GM20000 (cell line): ENCODE measurements around the gene PLPP6.

Experiments used
- DNase-seq: peaks from one replicate; pipeline ENCODE4 v3.0.0; 2012; ENCODE audit warnings: low spot score
- TF ChIP-seq, protein P1 (sequence below): IDR thresholded peaks from 2 replicates; pipeline ENCODE4 v1.5.1; 2012; ENCODE audit warnings: mild to moderate bottlenecking, control low read depth; ENCODE audit errors: extremely low read depth, missing control alignments

Gene PLPP6

DNA sequence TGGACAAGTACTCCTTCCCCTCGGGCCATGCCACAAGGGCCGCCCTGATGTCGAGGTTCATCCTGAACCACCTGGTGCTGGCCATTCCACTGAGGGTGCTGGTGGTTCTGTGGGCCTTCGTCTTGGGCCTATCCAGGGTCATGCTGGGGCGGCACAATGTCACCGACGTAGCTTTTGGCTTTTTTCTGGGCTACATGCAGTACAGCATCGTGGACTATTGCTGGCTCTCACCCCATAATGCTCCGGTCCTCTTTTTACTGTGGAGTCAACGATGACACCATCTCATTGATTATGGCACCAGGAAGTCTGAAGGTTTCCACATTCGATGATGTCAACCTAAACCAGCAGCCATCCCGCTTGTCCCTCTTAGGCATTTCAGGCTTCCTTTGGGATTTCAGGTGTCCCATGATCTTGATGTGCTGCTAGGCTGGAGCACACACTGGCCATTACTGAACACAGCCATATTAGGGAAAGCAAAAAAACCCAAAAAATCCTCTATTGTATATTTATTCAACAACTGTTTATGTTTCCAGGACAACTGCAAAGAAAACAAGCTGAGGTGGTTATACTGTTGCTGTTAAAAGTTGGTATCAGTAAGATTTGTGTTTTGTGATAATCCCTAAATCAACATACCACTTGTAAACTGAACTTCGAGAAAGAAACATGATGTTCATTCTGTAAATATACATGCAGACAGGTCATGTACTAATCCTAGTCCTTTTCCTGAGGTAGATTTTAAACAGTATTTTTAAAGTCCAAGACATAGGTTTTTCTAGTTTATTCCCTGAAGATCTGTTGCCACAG is 1.1 kb downstream of the PLPP6 start:
- DNase-seq, result peak; percentile 20
- TF ChIP-seq, protein P1, sequence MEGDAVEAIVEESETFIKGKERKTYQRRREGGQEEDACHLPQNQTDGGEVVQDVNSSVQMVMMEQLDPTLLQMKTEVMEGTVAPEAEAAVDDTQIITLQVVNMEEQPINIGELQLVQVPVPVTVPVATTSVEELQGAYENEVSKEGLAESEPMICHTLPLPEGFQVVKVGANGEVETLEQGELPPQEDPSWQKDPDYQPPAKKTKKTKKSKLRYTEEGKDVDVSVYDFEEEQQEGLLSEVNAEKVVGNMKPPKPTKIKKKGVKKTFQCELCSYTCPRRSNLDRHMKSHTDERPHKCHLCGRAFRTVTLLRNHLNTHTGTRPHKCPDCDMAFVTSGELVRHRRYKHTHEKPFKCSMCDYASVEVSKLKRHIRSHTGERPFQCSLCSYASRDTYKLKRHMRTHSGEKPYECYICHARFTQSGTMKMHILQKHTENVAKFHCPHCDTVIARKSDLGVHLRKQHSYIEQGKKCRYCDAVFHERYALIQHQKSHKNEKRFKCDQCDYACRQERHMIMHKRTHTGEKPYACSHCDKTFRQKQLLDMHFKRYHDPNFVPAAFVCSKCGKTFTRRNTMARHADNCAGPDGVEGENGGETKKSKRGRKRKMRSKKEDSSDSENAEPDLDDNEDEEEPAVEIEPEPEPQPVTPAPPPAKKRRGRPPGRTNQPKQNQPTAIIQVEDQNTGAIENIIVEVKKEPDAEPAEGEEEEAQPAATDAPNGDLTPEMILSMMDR, result no peak

DNA sequence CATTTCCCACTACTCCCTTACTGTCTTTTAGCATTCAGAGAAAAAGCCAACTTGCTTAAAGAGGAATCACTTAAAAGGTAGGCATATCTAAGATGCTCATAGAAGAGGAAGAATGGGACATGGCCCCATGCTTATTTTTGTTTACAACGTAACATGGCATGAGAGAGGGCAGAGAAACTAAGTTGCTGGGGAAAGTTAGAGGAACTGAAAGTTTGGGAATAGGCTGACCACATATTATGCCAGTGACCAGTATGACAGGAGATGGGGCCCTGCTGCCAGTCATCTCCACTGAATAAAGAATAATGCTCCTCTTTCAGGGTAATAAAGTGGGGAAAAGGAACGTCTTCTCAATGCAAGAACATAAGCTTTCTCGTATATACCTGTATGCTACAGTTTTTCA is 1.9 kb downstream of the PLPP6 start:
- TF ChIP-seq, protein P1, result no peak
- no peak for DNase-seq

DNA sequence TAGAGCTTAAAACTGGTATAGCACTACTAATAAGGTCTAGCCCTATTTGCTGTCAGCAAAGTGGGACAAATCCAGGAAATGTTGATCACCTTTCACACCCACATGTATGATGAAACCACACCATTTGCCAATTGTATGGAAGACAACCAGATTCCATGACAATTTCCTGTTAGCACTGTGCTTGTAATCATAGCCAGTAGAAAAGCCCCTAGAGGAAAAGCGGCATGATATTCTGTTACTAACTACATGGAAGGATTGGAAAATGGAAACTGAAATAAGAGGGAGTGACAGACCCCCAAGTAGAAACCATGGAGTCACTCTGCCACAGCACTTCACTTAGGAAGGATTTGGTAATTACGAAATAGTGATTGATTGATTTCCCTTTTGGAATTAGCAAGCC is 3.3 kb downstream of the PLPP6 start:
- DNase-seq, result no peak
- TF ChIP-seq, protein P1, result no peak

DNA sequence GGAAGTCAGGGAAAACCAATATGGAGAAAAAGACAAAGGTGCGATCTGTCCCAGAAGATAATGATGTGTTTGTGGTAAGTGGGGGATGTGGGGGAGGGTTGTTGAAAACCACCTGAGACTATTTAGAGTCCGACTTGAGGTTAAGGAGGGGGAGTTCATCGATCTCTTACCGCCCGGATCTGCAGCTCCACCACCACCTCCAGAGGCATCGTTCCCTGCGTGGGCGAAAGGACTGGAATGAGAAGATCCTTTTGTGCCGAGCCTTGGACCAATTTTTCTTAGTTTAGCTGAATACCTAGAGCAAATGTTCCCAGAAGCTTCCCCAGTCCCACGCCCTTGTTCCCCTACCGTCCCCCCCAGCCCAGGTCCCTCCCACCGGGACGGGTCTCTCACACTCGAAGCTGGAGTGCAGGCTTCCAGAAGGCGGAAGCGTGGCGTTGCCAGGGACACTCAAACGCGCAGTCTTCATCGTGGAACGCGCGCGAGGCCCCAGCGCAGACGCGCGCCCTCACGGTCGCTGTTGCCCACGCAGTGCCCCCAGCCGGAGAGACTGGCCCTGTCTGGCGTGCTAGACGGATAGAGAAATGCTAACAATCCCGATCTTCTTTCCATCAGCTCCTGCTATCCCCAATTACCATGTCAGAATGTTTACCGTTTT is 4.1 kb downstream of the PLPP6 start, which contains the start of gene SPATA6L:
SPATA6L (minus strand) TSS at position 439 of the 658 bp plus-strand sequence; CDS start at position 209, 230 bp downstream.
- TF ChIP-seq, protein P1, result peak; percentile 30
- peak; percentile 58 for DNase-seq

DNA sequence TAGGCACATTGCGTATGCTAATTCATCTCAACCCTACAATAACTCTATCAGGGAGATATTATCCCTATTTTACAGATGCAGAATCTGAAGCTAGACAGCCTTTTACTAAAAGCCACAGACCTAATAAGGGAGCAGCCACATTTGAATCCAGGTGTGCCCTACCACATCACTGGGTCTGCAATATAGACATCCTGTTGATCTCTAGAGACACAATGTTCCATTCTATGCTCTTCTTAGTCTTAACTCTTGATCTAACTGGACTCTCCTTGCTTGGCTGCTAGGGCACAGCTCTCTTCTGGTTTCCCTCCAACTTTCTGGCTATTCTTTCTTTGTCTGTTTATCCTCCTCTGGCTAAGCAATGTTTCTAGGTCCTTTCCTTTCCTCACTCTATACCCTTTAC is 5.6 kb downstream of the PLPP6 start:
- DNase-seq, result no peak
- TF ChIP-seq, protein P1, result no peak

DNA sequence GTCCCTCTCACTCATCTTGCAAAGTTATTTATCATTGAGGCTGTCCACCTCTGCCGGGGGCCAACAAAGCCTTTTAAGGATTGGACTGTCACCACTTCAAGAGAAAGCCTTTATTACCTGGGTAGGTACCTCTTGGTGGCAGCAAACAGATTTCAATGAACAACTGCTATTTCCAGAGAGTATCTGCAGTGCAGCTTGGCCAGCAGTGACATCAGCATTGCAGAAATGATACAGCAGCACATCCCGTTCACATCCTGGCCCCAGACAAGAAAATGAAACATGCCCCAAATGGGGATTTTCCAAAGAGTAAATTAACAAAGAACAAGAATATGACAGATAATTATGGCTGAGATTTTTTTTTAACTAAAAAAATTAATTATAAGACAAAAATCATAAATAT is 6.5 kb downstream of the PLPP6 start:
- DNase-seq, result peak; percentile 29
- TF ChIP-seq, protein P1, result no peak

DNA sequence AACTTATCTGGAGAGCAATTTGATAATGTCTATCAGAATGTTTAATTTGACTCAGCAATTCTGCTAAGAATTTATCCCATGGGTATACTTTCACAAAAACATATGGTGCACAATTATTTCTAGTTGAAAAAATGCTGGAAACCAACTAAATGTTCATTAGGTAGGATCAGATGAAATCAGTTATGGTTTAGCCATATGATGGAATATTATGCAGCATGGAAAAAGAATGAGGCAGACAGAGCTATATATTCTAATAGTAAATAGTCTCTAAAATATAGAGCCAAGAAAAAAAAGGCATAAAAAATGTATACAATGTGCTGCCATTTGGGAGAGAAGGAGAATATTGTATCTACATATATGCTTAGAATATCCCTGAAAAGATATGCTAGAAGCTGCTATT is 7.8 kb downstream of the PLPP6 start:
- TF ChIP-seq, protein P1, result no peak
- no peak for DNase-seq
